ENCODE results near the gene TFF2. TPM values are rescaled to one million over a fixed set of nuclear protein-coding genes. Genes with fewer than 3 reads are reported as not detected.

Gene TFF2
- polyA plus RNA-seq, 3 donors, result not detected

- Histone ChIP-seq H3K27ac (ENCODE audit: low read depth in 1 of 2, low read length in 2 of 2) (no peak overlapping the region), H3K27me3 (ENCODE audit: control insufficient read depth in 2 of 2, insufficient read depth in 2 of 2, low read length in 2 of 2) (peaks cover 0 to 5% of the 10 kb centered on the region in 2 donors), H3K4me3 (replicated peaks in 1 of 3; ENCODE audit: low read depth in 2 of 3, low read length in 3 of 3) (no peak overlapping the region), H3K79me2 (ENCODE audit: insufficient read depth, low read length) (no peaks in the 10 kb centered on the region), H4K20me1 (ENCODE audit: insufficient read depth, low read length) (no peaks in the 10 kb centered on the region), H3K36me3 (replicated peaks in 1 of 2; ENCODE audit: control insufficient read depth in 1 of 2, insufficient read depth in 2 of 2, low read length in 2 of 2) (no peaks in the 10 kb centered on the region), H2AFZ (ENCODE audit: insufficient read depth, low read depth, low read length, poor library complexity, severe bottlenecking) (no peak overlapping the region), H3K4me1 (ENCODE audit: control insufficient read depth in 1 of 2, insufficient read depth in 2 of 2, low read length in 2 of 2) (peaks cover 6 to 7% of the 10 kb centered on the region in 2 donors), H3K9ac (ENCODE audit: insufficient read depth, low read length, poor library complexity, severe bottlenecking) (no peak overlapping the region), H3K4me2 (replicated peaks; ENCODE audit: extremely low read depth, low read length, poor library complexity, severe bottlenecking) (no peak overlapping the region), H3K9me3 (replicated peaks in 1 of 2; ENCODE audit: control insufficient read depth in 1 of 2, insufficient read depth in 1 of 2, low read length in 2 of 2) (no peaks in the 10 kb centered on the region)
- DNase-seq, result peak; percentile 63 to 82 (median 70)
- WGBS (ENCODE audit: insufficient coverage), result 56% methylated on average over 15 of the region's 23 CpGs
- H3K9me3 Mint-ChIP-seq, result peaks cover 0 to 2% (median 0%) of the 10 kb centered on the region in 7 donors
- intact Hi-C loops (cut with micrococcal nuclease), result loop anchor here (1.0 to 5.0 kb wide), 2 partner anchors 109 to 112 kb away; no protein-coding TSS in a partner anchor
- TF ChIP-seq, protein P1, sequence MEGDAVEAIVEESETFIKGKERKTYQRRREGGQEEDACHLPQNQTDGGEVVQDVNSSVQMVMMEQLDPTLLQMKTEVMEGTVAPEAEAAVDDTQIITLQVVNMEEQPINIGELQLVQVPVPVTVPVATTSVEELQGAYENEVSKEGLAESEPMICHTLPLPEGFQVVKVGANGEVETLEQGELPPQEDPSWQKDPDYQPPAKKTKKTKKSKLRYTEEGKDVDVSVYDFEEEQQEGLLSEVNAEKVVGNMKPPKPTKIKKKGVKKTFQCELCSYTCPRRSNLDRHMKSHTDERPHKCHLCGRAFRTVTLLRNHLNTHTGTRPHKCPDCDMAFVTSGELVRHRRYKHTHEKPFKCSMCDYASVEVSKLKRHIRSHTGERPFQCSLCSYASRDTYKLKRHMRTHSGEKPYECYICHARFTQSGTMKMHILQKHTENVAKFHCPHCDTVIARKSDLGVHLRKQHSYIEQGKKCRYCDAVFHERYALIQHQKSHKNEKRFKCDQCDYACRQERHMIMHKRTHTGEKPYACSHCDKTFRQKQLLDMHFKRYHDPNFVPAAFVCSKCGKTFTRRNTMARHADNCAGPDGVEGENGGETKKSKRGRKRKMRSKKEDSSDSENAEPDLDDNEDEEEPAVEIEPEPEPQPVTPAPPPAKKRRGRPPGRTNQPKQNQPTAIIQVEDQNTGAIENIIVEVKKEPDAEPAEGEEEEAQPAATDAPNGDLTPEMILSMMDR (IDR thresholded peaks at IDR 0.05), result peak; percentile 82
- H3K4me1 Mint-ChIP-seq, result peaks cover 9% of the 10 kb centered on the region
- peak overlapping the region in 1 of 7 donors; percentile 78 for H3K27ac Mint-ChIP-seq
- H3K36me3 Mint-ChIP-seq, result no peaks in the 10 kb centered on the region
- peaks cover 2 to 6% (median 4%) of the 10 kb centered on the region in 3 donors for H3K27me3 Mint-ChIP-seq (ENCODE audit: low read depth in 3 of 3)
- H3K4me3 Mint-ChIP-seq, result peak overlapping the region in 1 of 2 donors; percentile 7
These were observed 12.7 kb downstream of the TFF2 start for GRCh38 chr21:42337830-42338728.

- Mint-ChIP-seq H3K27ac (no peak overlapping the region), H3K27me3 (ENCODE audit: low read depth in 3 of 3) (peaks cover 2 to 6% (median 4%) of the 10 kb centered on the region in 3 donors), H3K4me3 (no peak overlapping the region), H3K36me3 (no peaks in the 10 kb centered on the region), H3K9me3 (peaks cover 0 to 2% (median 0%) of the 10 kb centered on the region in 7 donors), H3K4me1 (peaks cover 9% of the 10 kb centered on the region)
- Histone ChIP-seq H3K79me2 (ENCODE audit: insufficient read depth, low read length) (no peaks in the 10 kb centered on the region), H3K4me2 (replicated peaks; ENCODE audit: extremely low read depth, low read length, poor library complexity, severe bottlenecking) (no peak overlapping the region), H3K9me3 (replicated peaks in 1 of 2; ENCODE audit: control insufficient read depth in 1 of 2, insufficient read depth in 1 of 2, low read length in 2 of 2) (no peaks in the 10 kb centered on the region), H3K4me3 (replicated peaks in 1 of 3; ENCODE audit: low read depth in 2 of 3, low read length in 3 of 3) (no peak overlapping the region), H3K4me1 (ENCODE audit: control insufficient read depth in 1 of 2, insufficient read depth in 2 of 2, low read length in 2 of 2) (peaks cover 6 to 7% of the 10 kb centered on the region in 2 donors), H3K9ac (ENCODE audit: insufficient read depth, low read length, poor library complexity, severe bottlenecking) (no peak overlapping the region), H4K20me1 (ENCODE audit: insufficient read depth, low read length) (no peaks in the 10 kb centered on the region), H2AFZ (ENCODE audit: insufficient read depth, low read depth, low read length, poor library complexity, severe bottlenecking) (no peak overlapping the region), H3K27ac (ENCODE audit: low read depth in 1 of 2, low read length in 2 of 2) (no peak overlapping the region), H3K36me3 (replicated peaks in 1 of 2; ENCODE audit: control insufficient read depth in 1 of 2, insufficient read depth in 2 of 2, low read length in 2 of 2) (no peaks in the 10 kb centered on the region), H3K27me3 (ENCODE audit: control insufficient read depth in 2 of 2, insufficient read depth in 2 of 2, low read length in 2 of 2) (peaks cover 0 to 5% of the 10 kb centered on the region in 2 donors)
- DNase-seq, result no peak
- WGBS (ENCODE audit: insufficient coverage), result 80% methylated on average over 1 of the region's 4 CpGs
- intact Hi-C loops (cut with micrococcal nuclease), result loop anchor here in 1 of 2 donors (5.0 kb wide), 1 partner anchor 110 kb away; no protein-coding TSS in a partner anchor
- TF ChIP-seq, protein P1 (IDR thresholded peaks at IDR 0.05), result no peak
These were observed 13.5 kb downstream of the TFF2 start for GRCh38 chr21:42337276-42337675.

All from CD14-positive monocyte (primary cell).